ENCODE measurements around the gene SLC43A1. TPM values are rescaled to one million over a fixed set of nuclear protein-coding genes. Genes with fewer than 3 reads are reported as not detected.

SLC43A1 gene
- total and polyA plus RNA-seq, 3 donors from 2014 or later, result 6.5 to 12.3 (median 12.2) TPM

DNA sequence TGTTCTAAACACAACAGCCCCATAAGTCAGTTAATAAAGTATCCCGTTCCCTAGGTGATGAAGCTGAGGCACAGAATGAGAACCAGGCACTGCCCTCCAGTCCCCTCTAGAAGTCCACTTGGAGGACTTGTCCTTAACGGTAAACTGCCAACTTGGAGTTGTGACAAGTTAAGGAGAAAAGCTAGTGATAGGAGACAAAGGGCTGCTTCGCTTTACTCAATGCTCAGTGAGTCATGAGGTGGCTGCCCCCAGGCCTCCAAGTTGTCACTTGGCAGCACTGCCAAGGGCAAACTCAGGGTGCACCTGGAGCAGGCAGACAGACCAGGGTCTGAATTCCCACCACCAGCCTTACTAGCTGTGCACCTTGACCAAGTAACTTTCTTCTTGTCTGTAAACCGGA lies 13.5 kb downstream of the SLC43A1 start:
- DNase-seq, result no peak
- intact Hi-C loops (cut with DNase I; ENCODE audit: low total_unique reads), result no loop called here
- no peaks in the 10 kb centered on the region for H3K9me3 ChIP-seq
- no peaks in the 10 kb centered on the region for H3K36me3 ChIP-seq (ENCODE audit: low read depth, missing control alignments)
- peaks cover 19% of the 10 kb centered on the region for H3K4me1 ChIP-seq
- 62 to 66% methylated on average over 4 of the region's 4 CpGs for WGBS, 2 donors
- TF ChIP-seq, protein P1, sequence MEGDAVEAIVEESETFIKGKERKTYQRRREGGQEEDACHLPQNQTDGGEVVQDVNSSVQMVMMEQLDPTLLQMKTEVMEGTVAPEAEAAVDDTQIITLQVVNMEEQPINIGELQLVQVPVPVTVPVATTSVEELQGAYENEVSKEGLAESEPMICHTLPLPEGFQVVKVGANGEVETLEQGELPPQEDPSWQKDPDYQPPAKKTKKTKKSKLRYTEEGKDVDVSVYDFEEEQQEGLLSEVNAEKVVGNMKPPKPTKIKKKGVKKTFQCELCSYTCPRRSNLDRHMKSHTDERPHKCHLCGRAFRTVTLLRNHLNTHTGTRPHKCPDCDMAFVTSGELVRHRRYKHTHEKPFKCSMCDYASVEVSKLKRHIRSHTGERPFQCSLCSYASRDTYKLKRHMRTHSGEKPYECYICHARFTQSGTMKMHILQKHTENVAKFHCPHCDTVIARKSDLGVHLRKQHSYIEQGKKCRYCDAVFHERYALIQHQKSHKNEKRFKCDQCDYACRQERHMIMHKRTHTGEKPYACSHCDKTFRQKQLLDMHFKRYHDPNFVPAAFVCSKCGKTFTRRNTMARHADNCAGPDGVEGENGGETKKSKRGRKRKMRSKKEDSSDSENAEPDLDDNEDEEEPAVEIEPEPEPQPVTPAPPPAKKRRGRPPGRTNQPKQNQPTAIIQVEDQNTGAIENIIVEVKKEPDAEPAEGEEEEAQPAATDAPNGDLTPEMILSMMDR (IDR thresholded peaks at IDR 0.05), result no peak
- no peak for TF ChIP-seq POLR2A (IDR thresholded peaks at IDR 0.05)
- no peak overlapping the region for H3K4me3 ChIP-seq
- no peak overlapping the region for H3K27ac ChIP-seq
- H3K27me3 ChIP-seq, result no peaks in the 10 kb centered on the region

DNA sequence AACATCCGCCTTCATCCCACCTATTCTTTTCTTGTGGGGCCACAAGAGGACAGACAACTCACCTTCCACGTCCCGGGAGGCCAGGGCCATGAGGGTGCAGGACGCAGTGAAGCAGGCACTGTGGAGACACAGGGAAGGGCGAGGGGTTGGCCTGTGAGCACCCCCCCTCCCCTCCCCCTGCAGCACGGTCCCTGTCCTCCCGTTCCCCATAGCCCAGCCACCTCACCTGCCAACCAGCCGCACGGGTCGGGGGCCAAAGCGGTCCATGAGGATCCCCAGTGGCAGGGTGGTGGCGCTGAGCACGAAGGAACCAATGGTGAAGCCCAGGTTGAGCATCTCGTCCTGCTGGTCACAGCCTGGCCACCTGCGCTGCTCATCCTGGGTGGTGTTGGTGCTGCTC lies 14.6 kb downstream of the SLC43A1 start:
- H3K27ac ChIP-seq, result peak overlapping the region; percentile 23 to 76
- TF ChIP-seq, protein P1 (IDR thresholded peaks at IDR 0.05), result no peak
- TF ChIP-seq POLR2A (IDR thresholded peaks at IDR 0.05), result no peak
- 95% methylated on average over 14 to 15 of the region's 15 CpGs for WGBS, 2 donors
- H3K4me3 ChIP-seq, result no peak overlapping the region
- DNase-seq, result no peak
- no peaks in the 10 kb centered on the region for H3K36me3 ChIP-seq (ENCODE audit: low read depth, missing control alignments)
- no peaks in the 10 kb centered on the region for H3K27me3 ChIP-seq
- intact Hi-C loops (cut with DNase I; ENCODE audit: low total_unique reads), result no loop called here
- no peaks in the 10 kb centered on the region for H3K9me3 ChIP-seq
- peaks cover 19% of the 10 kb centered on the region for H3K4me1 ChIP-seq

DNA sequence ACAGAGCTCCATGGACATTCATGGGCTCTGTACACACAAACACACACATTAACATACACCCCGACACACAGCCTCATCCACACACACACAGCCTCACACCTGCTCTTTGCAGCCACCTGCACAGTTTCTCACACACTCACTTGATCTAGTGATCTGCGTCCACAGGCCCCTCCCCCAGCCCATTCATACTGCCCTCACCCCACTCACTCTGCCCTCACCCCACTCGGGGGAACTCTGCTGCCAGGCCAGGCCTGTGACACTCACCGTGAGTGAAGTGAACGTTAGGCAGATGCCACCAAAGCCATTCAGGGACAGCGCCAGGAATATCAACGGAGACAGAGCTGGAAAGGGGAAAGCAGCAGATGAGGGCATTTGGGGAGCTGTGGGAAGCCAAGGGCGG lies 15.0 kb downstream of the SLC43A1 start:
- DNase-seq, result no peak
- H3K4me1 ChIP-seq, result peaks cover 19% of the 10 kb centered on the region
- WGBS, 2 donors, result 81 to 88% methylated on average over 8 of the region's 8 CpGs
- no peaks in the 10 kb centered on the region for H3K36me3 ChIP-seq (ENCODE audit: low read depth, missing control alignments)
- intact Hi-C loops (cut with DNase I; ENCODE audit: low total_unique reads), result no loop called here
- no peaks in the 10 kb centered on the region for H3K27me3 ChIP-seq
- TF ChIP-seq, protein P1 (IDR thresholded peaks at IDR 0.05), result no peak
- no peak for TF ChIP-seq POLR2A (IDR thresholded peaks at IDR 0.05)
- H3K9me3 ChIP-seq, result no peaks in the 10 kb centered on the region
- H3K27ac ChIP-seq, result peak overlapping the region in 1 of 2 donors; percentile 76
- no peak overlapping the region for H3K4me3 ChIP-seq

DNA sequence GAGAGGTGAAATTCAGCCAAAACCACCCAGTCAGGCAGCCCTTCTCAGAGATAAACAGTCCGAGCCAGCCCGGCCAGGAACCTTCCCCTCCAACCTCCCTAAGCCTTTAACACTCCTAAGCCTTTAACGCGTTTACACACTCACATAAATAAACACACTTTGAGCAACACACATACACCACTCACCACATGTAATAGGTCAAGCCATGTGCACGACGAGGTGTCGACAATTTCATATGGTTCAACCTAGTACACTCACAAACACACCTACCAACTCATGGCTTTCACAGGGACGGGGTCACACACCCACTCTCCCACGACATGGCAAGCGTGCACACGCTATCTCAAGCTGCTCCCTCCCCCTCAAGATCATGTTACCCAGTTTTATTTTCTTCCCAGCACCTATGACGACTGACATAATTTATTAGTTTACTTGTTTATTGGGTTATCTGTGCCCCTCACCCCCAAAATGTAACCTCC lies 15.5 kb downstream of the SLC43A1 start:
- Histone ChIP-seq H3K36me3 (ENCODE audit: low read depth, missing control alignments) (no peaks in the 10 kb centered on the region), H3K4me1 (peaks cover 19% of the 10 kb centered on the region), H3K4me3 (peak overlapping the region; percentile 1 to 27), H3K27me3 (no peaks in the 10 kb centered on the region), H3K27ac (peak overlapping the region; percentile 56 to 76), H3K9me3 (no peaks in the 10 kb centered on the region)
- WGBS, 2 donors, result 21 to 23% methylated on average over 12 of the region's 12 CpGs
- intact Hi-C loops (cut with DNase I; ENCODE audit: low total_unique reads), result no loop called here
- TF ChIP-seq, protein P1 (IDR thresholded peaks at IDR 0.05), result no peak
- no peak for DNase-seq

DNA sequence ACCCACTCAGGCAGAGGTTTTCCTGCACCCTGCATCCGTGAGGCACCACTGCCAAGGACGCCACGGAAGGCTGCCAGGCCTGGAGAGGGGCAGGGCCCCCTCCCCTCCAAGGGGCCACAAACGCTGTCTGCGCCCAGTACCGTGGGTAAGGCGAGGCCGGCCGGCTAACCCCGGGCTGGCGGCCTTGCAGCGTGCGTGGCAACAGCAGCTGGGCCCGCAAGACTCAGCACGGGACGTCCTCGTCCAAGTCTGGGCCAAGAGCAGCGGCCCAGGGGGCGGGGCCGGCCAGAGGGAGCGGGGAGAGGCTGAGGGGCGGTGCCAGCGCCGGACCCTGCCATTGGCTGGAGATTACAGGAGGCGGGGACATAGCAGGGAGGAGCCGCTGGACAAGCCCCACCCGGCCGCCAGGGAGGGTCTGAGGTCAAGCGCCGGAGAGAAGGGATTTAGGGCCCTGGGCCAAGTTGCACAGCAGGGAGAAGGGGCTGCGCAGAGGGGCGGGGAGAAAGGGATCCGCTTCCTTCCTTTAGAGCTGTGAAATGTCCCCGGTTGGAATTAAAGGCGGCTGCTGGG lies 16.0 kb downstream of the SLC43A1 start:
- H3K4me1 ChIP-seq, result peaks cover 19% of the 10 kb centered on the region
- no peak for TF ChIP-seq POLR2A (IDR thresholded peaks at IDR 0.05)
- TF ChIP-seq, protein P1 (IDR thresholded peaks at IDR 0.05), result peak in 1 of 3 experiments; percentile 30
- peak overlapping the region; percentile 1 to 27 for H3K4me3 ChIP-seq
- no peaks in the 10 kb centered on the region for H3K36me3 ChIP-seq (ENCODE audit: low read depth, missing control alignments)
- H3K27me3 ChIP-seq, result no peaks in the 10 kb centered on the region
- intact Hi-C loops (cut with DNase I; ENCODE audit: low total_unique reads), result no loop called here
- H3K9me3 ChIP-seq, result no peaks in the 10 kb centered on the region
- H3K27ac ChIP-seq, result peak overlapping the region; percentile 56 to 76
- 3 to 7% methylated on average over 11 to 33 of the region's 35 CpGs for WGBS, 2 donors
- peak; percentile 98 for DNase-seq
